GM20431 (cell line): ENCODE data around the gene FRYL.
"Not testable (repeated sequence)": the region's sequence is repeated elsewhere in the genome, so short reads cannot be mapped to it uniquely, and the experiment has no call there.

Source experiments
- in situ Hi-C: fragments of 300-500 bp; cut with MseI, MboI; formaldehyde crosslinking; loops from one replicate; pipeline ENCODE4 v1.15.0; 2020; ENCODE audit warnings: low sequenced_read_pairs; ENCODE audit not compliant: unreplicated experiment

FRYL gene

DNA sequence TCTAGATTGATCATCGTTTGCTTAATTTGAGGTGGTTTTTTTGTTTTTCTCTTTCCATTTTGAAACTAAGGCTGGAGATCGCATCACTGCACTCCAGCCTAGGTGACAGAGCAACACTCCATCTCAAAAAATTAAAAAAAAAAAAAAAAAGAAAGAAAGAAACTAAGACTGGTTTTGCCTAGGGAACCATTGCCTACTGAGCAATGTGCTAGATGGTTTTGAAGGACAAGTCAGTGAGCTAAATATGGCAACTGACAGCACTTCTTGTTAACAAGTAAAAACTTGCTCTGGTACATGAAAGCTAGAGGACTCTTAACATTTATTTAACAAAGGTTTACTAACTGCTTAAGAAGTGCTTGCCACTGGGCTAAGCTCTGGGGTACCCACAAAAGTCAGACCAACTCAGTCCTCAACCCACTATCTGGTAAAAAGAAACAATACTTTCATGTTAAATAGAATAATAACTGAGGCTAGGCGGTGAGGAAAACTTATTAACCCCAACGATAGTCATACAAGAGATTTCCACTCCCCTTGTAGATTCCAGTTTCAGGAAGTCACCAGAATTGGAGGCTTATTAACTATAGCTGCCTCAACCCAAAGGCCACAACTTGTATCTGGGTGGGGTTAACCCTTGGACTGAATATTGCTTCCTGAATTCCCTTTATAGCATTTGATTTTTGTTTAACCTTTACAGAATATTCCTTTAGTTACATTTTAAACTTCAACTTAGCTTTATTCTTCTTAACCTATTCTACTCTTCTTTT is 111.6 kb downstream of the FRYL start:
- in situ Hi-C loops: no loop called here

DNA sequence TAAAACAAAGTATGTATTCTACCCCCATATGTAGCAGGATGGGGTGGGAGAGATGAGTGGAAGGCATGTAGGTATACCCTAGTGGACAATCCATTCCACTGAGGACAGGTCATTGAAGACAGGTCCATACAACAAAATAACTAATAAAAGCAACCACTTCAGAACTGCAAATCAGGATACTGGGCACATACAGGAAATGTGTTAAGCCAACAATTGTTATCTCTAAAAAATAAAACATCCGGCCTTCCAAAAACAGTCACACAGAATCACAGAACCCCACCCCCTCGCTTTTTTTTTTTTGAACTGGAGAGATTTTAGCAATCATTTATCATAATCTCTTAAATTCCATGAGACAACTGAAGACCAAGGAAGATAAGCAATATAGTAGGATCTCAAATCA is 112.9 kb downstream of the FRYL start:
- in situ Hi-C loops: no loop called here

DNA sequence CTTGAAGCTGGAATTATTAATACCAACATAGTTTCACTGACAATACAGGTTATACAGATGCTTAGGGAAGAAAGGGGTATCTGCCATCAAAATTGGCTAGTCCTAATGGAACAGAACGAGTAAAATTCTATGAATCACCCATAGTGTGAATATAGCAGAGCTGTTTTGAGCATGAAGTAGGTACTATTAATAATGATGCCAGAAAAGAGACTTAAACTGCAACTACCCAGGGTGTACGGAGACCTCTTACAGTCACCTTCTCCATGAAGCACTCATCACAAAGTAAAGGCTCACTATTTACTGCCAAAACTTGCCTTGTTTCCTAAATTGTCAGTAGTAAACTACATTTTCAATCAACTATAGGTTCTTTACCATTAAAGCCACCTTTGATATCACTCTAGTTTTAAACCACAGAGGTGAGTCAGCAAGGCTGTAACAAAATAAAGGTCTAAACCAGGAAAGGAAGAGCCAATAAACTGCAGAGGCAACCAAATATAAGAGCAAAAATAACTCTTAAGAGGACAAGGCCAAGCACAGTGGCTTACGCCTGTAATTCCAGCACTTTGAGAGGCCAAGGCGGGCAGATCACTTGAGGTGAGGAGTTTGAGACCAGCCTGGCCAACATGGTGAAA is 114.4 kb downstream of the FRYL start:
- in situ Hi-C loops: no loop called here

DNA sequence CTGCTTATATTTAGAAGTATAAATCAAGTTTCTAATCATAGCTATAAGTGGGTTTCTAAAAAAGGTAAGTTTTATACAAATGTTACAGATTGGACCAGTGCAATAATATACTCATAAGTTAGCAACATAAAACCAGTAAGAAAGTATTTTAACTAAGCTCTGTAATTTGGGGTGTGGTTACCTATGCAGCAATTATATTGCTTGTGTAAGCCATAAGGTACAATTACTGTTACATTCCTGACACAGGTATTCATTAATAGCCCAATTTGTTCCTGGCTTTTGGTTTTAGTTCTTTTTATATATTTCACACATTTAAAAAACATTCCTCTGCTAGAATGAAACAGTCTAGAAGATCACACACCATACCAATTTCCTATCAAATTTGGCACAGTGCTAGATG is 115.1 kb downstream of the FRYL start:
- in situ Hi-C loops: no loop called here

DNA sequence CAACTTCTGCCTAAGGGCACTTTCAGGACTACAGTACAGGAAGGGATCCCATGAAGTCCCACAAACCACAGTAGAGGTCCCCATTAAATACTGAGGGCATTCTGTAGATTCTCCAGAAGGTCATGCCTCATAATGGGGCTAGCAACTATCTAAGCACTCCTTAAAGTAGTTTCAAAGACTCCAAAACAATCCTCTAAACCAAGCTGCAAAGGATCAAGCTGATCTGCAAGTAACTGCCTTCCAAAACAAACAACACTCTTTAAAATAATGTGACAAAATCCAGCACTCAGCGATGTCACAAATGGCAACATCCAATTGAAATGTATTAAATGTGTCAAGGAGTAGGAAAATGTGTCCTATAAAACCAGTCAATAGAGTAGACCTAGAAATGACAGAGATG is 118.7 kb downstream of the FRYL start:
- in situ Hi-C loops: no loop called here

DNA sequence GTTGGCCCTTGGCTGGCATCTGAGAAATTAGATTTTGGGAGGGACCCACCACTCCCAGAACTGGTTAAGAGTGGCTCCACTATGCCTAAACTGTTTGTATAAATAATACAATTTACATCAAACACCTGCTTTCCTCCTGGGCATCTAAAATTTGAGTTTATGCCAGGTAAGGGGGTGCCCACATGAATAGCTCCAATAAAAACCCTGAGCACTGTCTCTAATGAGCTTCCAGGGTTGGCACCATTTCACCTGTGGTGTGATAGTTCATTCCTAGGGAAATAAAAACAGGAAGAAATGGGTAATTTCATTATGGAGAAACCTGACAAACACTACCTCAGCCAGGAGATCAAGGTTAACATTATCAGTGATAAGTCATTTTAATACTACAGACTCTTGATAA is 119.7 kb downstream of the FRYL start:
- in situ Hi-C loops: no loop called here

DNA sequence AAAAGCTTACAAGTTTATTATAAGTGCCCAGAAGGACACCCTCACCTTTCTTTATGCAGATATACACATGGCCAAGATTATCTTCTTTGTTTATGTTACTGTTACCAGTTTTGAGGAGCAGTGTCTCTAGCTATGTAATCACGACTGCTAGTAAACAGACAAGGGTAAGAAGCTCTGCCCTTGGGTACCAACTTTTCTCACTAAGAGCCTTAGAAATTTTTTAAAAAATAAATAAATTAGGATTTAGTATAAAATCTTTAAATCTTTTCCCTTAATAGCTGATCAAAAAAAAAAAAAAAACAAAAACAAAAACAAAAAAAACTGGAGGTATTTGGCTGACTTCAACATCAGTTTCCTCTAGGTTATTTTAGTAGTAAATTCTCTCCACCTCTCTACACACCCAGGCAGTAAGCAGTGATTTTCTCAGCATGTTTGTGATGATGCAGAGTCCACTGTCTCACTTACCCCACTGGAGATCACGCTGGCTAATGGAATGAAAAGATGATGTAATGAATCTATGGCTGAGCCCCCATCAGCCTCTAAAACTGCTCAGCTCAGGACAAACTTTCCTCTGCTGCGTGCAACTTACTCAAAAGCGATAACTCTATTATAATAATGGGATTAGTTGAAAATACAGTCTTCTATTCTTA is 125.9 kb downstream of the FRYL start:
- in situ Hi-C loops: no loop called here

DNA sequence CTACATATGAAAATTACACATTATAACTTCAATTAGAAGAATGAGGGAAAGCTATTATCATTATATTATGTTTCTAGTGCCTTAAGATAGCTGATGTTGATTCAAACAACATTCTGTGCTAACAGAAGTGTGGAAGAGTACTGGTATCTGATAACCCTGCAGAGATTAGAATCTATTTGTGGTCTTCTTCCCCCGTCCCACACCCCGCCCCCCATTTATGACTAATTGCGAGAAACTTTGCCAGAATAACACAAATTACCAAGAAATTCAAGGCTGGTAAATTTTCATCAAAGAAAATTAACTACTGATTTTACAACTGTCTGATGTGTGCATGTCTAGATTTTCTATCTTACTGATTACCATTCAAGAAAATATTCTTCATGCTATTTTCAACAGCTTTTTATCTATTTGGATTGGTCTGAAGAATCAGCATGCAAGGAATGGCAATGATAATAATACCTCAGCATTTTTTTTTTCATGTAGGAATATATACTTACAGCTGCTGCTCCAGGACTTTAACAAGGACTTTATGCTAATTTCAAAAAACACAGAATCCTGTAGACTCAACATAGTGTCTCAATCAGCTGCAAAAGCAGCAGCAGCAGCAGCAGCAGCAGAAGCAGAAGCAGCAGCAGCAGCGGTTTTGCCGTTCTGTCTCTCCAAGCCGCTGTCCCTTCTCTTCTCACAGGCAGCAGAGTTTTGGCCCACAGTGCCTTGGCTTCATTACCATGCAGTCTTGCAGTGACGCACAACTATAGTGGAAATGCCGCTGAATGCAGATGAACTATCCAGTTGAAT is 126.7 kb downstream of the FRYL start:
- in situ Hi-C loops: no loop called here

DNA sequence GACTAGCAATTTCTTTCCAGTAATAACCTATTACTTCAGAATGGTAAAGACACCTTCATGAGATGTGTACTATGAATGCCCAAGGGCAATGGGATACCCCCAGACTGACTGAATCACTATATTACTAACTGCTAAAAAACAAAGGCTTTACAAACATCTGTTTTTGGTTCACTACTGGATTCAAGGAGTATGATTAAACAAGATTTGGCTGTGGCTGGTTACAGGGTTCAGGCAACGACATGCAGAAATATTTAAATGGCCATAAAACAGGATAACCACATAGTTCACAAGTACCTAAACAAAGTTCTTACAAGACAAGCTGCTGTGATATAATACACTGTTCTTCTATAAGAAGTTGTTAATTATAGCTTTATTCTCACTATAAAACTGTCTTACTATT is 128.2 kb downstream of the FRYL start:
- in situ Hi-C loops: no loop called here

DNA sequence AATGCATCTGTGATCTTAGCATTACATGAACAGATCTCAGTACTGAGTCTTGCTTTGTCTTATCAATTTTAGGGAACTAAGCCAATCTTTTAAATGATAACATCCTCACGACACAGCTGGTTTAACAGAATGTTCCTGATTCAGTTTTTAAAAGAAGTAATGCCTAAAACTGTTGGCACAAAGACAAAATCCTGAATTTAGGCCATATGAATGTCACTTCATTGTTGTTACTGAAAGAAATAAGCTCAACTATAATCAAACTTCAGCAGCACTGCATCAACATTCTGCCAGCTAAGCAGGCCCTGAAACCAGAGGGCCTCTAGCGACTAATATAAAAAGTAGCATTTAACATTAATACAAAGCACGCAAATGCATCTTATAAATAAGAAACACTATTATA is 130.6 kb downstream of the FRYL start:
- in situ Hi-C loops: no loop called here

DNA sequence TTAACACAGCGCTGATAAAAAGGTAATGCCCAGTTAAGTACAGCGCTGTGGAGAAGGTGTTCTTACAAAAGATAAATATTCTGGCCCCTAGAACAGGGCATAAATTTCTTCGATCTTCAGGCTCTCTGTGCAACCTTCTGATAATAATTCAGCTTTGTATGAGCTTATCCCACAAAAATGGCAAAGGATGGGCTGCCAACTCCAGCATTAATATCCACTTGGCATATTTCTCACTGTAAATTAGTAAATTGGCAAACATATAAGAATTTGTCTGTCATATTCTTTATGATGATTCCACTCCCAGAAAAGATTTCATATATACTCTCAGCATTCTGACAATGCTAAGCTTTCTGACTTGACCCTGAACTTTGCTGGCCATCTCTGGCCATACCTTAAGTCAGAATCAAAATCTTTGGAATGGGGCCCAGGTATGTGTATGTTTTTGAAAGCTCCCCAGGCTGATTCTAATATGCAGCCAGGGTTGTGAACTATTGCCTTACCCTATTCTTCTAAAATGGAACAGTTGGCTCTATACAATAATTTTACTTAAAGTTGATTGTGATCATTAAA is 134.8 kb downstream of the FRYL start:
- in situ Hi-C loops: no loop called here

DNA sequence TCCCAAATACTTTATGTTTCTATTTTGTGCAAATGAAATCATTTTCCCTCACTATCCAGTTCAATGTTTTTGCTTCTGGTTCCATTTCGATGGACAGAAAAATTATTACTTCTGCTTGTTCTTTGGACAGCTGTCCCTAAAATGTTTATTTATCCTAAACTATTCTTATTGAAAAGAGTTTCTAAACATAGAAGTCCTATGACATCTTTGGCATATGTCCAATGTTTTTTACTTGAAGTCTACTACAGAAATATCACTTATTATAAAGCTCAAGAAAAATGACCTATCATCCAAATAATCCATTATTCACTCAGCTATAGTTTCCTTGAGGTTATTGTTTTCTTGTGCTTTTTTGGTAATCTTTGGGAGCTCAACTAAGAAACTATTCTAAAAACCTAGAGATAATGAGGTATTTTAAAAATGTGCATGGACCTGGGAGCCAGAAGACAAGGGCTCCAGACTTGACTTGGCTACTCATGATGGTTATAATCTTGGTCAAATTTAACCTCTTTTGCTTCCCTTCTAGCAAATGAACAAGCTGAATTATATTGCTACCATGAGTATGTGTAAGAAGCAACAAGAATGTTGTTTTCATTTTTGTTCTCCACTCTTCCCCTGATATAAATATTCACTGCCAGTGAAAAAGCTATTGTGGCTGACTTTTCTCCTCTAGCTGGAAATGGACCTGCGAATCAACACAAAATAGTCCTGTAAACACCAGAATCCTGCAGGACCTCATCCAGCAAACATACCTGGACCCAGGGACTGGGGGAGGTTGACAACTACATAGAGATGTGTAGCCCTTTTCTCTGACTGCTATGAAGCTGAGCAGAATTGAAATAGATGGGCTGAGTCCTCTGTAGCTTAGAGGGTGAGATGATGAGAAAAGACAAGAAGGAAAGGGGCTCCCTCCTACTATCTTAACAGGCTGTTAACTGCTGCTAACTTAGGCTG is 137.4 kb downstream of the FRYL start:
- in situ Hi-C loops: no loop called here

DNA sequence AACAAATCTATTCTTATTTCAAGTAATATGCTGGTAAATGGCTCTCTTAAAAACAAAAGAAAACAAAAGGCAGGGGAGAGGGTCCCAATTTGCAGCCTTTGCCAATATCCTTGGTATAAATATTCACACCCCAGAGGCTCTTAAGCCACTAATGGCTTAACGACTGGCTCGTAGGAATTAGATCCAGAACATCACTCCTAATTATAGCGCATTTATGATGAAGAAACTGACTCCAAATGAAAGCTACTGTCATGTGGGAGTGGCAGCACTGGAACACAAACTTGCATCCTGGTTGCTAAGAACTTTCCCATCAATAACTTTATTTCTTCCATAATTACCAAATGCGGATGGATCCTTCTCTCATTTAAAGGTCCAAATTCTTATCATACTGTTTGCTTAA is 138.7 kb downstream of the FRYL start:
- in situ Hi-C loops: no loop called here

DNA sequence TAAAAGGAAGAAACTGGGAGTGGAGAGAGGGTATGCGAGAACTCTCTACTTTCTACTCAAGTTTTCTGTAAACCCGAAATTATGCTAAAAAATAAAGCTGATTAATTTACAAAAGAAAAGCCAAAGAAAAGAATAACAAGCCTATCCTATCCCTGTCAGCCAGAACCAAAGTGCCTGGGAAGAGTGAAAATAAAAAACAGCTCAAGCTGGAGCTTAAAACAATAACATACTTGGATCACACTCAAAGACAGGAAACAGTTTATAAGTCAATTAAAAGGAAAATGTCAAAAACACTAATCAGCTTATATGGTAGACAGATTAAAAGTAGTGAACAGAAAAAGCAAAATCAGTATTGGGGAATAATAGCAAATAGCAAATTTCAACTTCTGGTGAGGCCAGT is 139.4 kb downstream of the FRYL start:
- in situ Hi-C loops: no loop called here

DNA sequence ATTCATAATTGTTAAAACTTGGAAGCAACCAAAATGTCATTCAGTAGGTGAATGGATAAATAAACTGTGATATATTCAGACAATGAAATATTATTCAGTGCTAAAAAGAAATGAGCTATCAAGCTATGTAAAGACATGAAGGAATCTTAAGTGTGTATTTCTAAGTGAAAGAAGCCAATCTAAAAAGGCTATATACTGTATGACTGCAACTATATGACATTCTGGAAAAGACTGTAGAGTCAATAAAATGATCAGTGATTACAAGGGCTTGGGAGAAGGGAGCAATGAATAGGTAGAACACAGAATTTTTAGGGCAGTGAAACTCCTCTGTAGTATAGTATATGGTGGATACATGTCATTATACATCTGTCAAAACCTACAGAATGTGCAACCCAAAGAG is 139.9 kb downstream of the FRYL start:
- in situ Hi-C loops: no loop called here

DNA sequence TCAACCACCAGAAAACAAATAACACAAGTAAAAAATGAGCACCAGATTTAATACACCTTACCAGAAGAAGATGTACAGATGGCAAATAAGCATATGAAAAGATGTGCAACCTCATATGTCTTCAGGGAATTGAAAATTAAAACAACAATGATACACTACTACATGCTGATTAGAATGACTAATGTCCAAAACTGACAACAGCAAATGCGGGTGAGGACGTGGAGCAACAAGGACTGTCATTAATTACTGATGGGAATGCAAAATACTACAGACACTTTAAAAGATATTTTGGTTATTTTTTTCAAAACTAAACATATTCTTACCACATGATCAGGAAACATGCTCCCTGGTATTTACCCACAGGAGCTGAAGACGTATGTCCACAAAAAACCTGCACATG is 140.3 kb downstream of the FRYL start:
- in situ Hi-C loops: no loop called here

DNA sequence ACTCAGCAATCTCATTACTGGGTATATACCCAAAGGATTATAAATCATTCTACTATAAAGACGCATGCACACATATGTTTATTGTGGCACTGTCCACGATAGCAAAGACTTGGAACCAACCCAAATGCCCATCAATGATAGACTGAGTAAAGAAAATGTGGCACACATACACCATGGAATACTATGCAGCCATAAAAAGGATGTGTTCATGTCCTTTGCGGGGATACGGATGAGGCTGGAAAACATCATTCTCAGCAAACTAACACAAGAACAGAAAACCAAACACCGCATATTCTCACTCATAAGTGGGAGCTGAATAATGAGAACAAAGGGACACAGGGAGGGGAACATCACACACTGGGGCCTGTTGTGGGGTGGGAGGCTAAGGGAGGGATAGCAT is 141.5 kb downstream of the FRYL start:
- in situ Hi-C loops: not testable (repeated sequence)

DNA sequence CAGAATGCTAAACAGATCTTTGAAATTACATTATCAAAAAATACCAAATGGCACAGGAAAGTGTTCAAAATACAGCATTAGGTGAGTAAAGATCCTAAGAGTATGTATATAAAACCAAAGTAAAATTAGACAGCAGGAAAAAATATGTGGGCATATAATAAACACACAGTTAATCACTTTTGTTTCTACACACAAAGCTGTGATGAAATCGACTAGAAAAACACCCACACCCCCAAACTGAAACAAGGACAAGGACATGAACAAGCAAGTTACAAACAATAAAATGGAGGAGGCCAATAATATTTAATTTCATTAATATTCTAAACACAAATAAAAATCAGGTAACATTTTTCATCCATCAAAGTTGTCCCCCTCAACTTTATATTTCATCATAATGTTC is 143.2 kb downstream of the FRYL start:
- in situ Hi-C loops: no loop called here

DNA sequence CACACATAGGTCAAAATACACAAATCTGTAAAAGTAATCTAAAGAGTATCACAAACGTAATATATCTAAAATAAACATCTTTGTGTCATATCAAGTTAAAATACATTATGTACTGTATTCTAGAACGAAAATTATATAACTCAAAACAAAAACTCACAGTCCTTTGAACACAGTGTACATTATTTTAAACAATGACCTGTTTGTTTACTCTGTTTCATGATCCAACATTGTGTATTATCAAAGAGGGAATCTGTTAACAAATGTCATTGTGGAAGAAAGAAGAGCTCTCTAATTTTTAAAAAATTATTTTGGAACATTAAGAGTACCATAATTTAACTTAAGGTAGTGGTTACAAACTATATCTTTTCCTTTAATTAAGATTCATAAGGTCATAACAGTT is 144.1 kb downstream of the FRYL start:
- in situ Hi-C loops: no loop called here
